Measurements from ENCODE around the gene KDM6A. TPM values are rescaled to one million over a fixed set of nuclear protein-coding genes. Genes with fewer than 3 reads are reported as not detected.

KDM6A gene
- total RNA-seq, 1 experiment from 2014 or later = 21.0 TPM

GRCh38 chrX:45017946-45018345, 145.0 kb downstream of the KDM6A start:
- peaks cover 21% of the 10 kb centered on the region for H3K79me2 ChIP-seq (ENCODE audit: insufficient read depth, low read length)
- no peak overlapping the region for H2AFZ ChIP-seq (ENCODE audit: low read depth, low read length, poor library complexity, severe bottlenecking)
- intact Hi-C loops (cut with micrococcal nuclease) = no loop called here
- H3K27ac ChIP-seq (ENCODE audit: low read depth, low read length) = no peak overlapping the region
- no peaks in the 10 kb centered on the region for H4K20me1 ChIP-seq (ENCODE audit: insufficient read depth)
- no peak overlapping the region for H3K4me2 ChIP-seq (ENCODE audit: low read length)
- no peaks in the 10 kb centered on the region for H3K36me3 ChIP-seq (ENCODE audit: control insufficient read depth in 1 of 2, insufficient read depth in 2 of 2, low read length in 2 of 2)
- ChIA-PET POLR2A (no interaction called here), CTCF (no interaction called here), RAD21 (ENCODE audit: low non-redundant PET in 1 of 2, low total read pairs in 2 of 2, uncharacterized antibody in 2 of 2, unreplicated experiment in 2 of 2) (no interaction called here)
- no peaks in the 10 kb centered on the region for H3K9me2 ChIP-seq (ENCODE audit: insufficient read depth)
- no peak for ATAC-seq
- TF ChIP-seq REST (IDR thresholded peaks at IDR 0.05; ENCODE audit: low read depth) (no peak), SIN3A (IDR thresholded peaks at IDR 0.05; ENCODE audit: low read depth) (no peak), POLR2AphosphoS5 (IDR thresholded peaks at IDR 0.05; ENCODE audit: low read depth, low read length) (no peak)
- H3K9ac ChIP-seq (ENCODE audit: low read length) = no peak overlapping the region
- no peaks in the 10 kb centered on the region for H3K27me3 ChIP-seq (ENCODE audit: insufficient read depth, low read length)
- H3K4me1 ChIP-seq (ENCODE audit: control insufficient read depth in 1 of 2, insufficient read depth in 2 of 2, low read length in 2 of 2) = peaks cover 0 to 4% of the 10 kb centered on the region in 2 experiments; a peak in 1 of 4 replicates
- BruUV-seq (replicated peaks) = no TSS peak
- H3K9me3 ChIP-seq (ENCODE audit: control insufficient read depth in 1 of 2, insufficient read depth in 1 of 2, low read depth in 1 of 2, low read length in 2 of 2) = no peaks in the 10 kb centered on the region
- DNase-seq (ENCODE audit: low read depth, low spot score) = no peak
- H3K4me3 ChIP-seq (replicated peaks in 1 of 2; ENCODE audit: low read depth in 1 of 2, low read length in 2 of 2) = no peak overlapping the region

GRCh38 chrX:45022150-45022549, 149.2 kb downstream of the KDM6A start:
- no peak for ATAC-seq
- no peak for DNase-seq (ENCODE audit: low read depth, low spot score)
- no peak overlapping the region for H3K4me2 ChIP-seq (ENCODE audit: low read length)
- no peak for TF ChIP-seq YY1 (IDR thresholded peaks at IDR 0.05; ENCODE audit: extremely low read depth, insufficient replicate concordance, low read depth, low read length)
- TF ChIP-seq REST (IDR thresholded peaks at IDR 0.05; ENCODE audit: low read depth) = no peak
- no peak for TF ChIP-seq TCF7L2 (IDR thresholded peaks at IDR 0.05; ENCODE audit: borderline replicate concordance, extremely low read depth, insufficient read depth, insufficient read length)
- no peak for TF ChIP-seq EGR1 (IDR thresholded peaks at IDR 0.05; ENCODE audit: low read depth)
- TF ChIP-seq SRF (IDR thresholded peaks at IDR 0.05; ENCODE audit: low read depth) = no peak
- no peak for TF ChIP-seq EZH2 (IDR thresholded peaks at IDR 0.05)
- TF ChIP-seq MAX (IDR thresholded peaks at IDR 0.05) = no peak
- no peak for TF ChIP-seq JUND (IDR thresholded peaks at IDR 0.05)
- TF ChIP-seq POLR2A (IDR thresholded peaks at IDR 0.05; ENCODE audit: borderline replicate concordance, extremely low read depth, insufficient read depth, insufficient read length) = no peak
- TF ChIP-seq CBX3 (IDR thresholded peaks at IDR 0.05; ENCODE audit: low read depth) = no peak
- no peak for TF ChIP-seq ATF3 (IDR thresholded peaks at IDR 0.05)
- TF ChIP-seq RAD21 (IDR thresholded peaks at IDR 0.05; ENCODE audit: low read depth) = no peak
- no peak for TF ChIP-seq ZFX (IDR thresholded peaks at IDR 0.05)

More at GRCh38 chrX:45022150-45022549, 149.2 kb downstream of the KDM6A start:
- intact Hi-C loops (cut with micrococcal nuclease) = no loop called here
- H3K27ac ChIP-seq (ENCODE audit: low read depth, low read length) = no peak overlapping the region
- no peaks in the 10 kb centered on the region for H3K36me3 ChIP-seq (ENCODE audit: control insufficient read depth in 1 of 2, insufficient read depth in 2 of 2, low read length in 2 of 2)
- H3K4me1 ChIP-seq (ENCODE audit: control insufficient read depth in 1 of 2, insufficient read depth in 2 of 2, low read length in 2 of 2) = no peaks in the 10 kb centered on the region
- H3K9me2 ChIP-seq (ENCODE audit: insufficient read depth) = no peaks in the 10 kb centered on the region
- peaks cover 25% of the 10 kb centered on the region for H3K79me2 ChIP-seq (ENCODE audit: insufficient read depth, low read length)
- H3K9me3 ChIP-seq (ENCODE audit: control insufficient read depth in 1 of 2, insufficient read depth in 1 of 2, low read depth in 1 of 2, low read length in 2 of 2) = no peaks in the 10 kb centered on the region
- CTCF ChIA-PET = no interaction called here
- H3K27me3 ChIP-seq (ENCODE audit: insufficient read depth, low read length) = no peaks in the 10 kb centered on the region
- no TSS peak for BruUV-seq (replicated peaks)
- H2AFZ ChIP-seq (ENCODE audit: low read depth, low read length, poor library complexity, severe bottlenecking) = no peak overlapping the region
- no peaks in the 10 kb centered on the region for H4K20me1 ChIP-seq (ENCODE audit: insufficient read depth)
- POLR2A ChIA-PET = no interaction called here
- H3K9ac ChIP-seq (ENCODE audit: low read length) = no peak overlapping the region
- no peak overlapping the region for H3K4me3 ChIP-seq (replicated peaks in 1 of 2; ENCODE audit: low read depth in 1 of 2, low read length in 2 of 2)
- RAD21 ChIA-PET (ENCODE audit: low non-redundant PET in 1 of 2, low total read pairs in 2 of 2, uncharacterized antibody in 2 of 2, unreplicated experiment in 2 of 2) = no interaction called here

Measured in HCT116 (cell line).